HepG2 (cell line): ENCODE measurements around the gene BET1L.

Source experiments
- CHD2 ChIP-seq: IDR thresholded peaks from 2 replicates; pipeline ENCODE4 v1.6.1; 2011; ENCODE audit warnings: low read depth, low read length, improper control_type of control experiment
- RFXAP ChIP-seq: sonication (generic); formaldehyde crosslinking; IDR thresholded peaks from 2 replicates; pipeline ENCODE4 v1.4.0; 2020; ENCODE audit warnings: missing genetic modification reagents, borderline replicate concordance
- TF ChIP-seq, protein P1 (sequence below): sonication (generic); formaldehyde crosslinking; IDR thresholded peaks from 2 replicates; pipeline ENCODE4 v1.5.0; 2020; ENCODE audit warnings: missing genetic modification reagents
- TF ChIP-seq, protein P2 (sequence below): IDR thresholded peaks from 2 replicates; pipeline ENCODE4 v1.6.1; 2012; ENCODE audit warnings: inconsistent platforms

DNA sequence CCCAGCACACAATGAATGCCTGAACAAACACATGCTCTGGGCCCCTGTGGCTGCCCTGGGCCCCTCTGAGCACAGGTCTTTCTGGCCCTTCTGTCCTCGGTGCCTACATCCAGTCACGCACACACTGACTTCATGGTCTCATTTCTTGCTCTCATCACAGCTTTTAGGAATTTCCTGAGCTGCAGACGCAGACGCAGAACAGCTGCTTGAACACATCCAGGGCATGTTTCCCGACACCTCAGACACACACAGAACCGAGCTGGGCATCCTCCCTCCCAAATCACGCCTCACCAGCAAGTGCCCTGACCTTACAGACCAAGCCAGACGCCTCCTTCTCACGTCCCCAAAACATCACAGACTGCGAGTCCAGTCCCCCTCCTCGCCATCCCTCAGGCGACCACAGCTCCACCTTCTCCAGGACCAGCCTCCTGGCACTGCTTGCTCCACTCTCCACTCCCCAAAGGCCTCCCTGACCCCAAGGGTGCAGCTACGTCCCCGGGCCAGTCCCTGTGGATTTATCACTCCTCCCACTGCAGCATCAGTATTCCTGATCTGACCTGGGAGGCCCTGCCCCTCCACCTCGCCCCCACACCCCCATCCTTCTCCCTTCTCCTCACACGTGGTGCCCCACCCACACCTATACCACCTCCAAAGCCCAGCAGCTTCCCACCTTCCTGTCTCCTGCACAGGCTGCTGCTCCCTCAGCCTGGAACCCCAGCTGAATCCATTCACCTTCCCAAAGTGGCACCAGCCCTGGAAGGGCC is 16.0 kb upstream of the BET1L start:
- TF ChIP-seq RFXAP (no peak), CHD2 (no peak)
- TF ChIP-seq, protein P1, sequence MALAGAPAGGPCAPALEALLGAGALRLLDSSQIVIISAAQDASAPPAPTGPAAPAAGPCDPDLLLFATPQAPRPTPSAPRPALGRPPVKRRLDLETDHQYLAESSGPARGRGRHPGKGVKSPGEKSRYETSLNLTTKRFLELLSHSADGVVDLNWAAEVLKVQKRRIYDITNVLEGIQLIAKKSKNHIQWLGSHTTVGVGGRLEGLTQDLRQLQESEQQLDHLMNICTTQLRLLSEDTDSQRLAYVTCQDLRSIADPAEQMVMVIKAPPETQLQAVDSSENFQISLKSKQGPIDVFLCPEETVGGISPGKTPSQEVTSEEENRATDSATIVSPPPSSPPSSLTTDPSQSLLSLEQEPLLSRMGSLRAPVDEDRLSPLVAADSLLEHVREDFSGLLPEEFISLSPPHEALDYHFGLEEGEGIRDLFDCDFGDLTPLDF (CRISPR knock-in tag): no peak
- TF ChIP-seq, protein P2, sequence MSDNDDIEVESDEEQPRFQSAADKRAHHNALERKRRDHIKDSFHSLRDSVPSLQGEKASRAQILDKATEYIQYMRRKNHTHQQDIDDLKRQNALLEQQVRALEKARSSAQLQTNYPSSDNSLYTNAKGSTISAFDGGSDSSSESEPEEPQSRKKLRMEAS: no peak
